Panc1 (cell line): ENCODE measurements around the gene PSMA2. TPM values are rescaled to one million over a fixed set of nuclear protein-coding genes. Genes with fewer than 3 reads are reported as not detected.

Experiments
- total RNA-seq: library from RNA; stranded (reverse); gene quantifications from one replicate; pipeline ENCODE4 v1.2.1, GENCODE V29; 2021; ENCODE audit not compliant: unreplicated experiment

The PSMA2 gene
- total RNA-seq, 1 experiment from 2014 or later, result 180 TPM

Other genes starting within 250 kb of the PSMA2 start
- gene C7orf25, start 20.1 kb downstream of the PSMA2 start, total RNA-seq, result 10.0 TPM
- gene MRPL32, start 202 bp upstream of the PSMA2 start, total RNA-seq, result 52.8 TPM
- gene HECW1, start 180.5 kb upstream of the PSMA2 start, total RNA-seq, result 0.77 TPM